Measurements from ENCODE around the gene HSD17B14. TPM values are rescaled to one million over a fixed set of nuclear protein-coding genes. Genes with fewer than 3 reads are reported as not detected.

The HSD17B14 gene
- total RNA-seq, 1 experiment from 2014 or later: 11.2 TPM

- H2BK20ac ChIP-seq (ENCODE audit: low read depth, low read length, poor library complexity, severe bottlenecking): no peak overlapping the region
- H4K20me1 ChIP-seq (ENCODE audit: control insufficient read depth, insufficient read depth, insufficient read length): no peaks in the 10 kb centered on the region
- peak overlapping the region; percentile 36 for H2BK120ac ChIP-seq (ENCODE audit: low read depth, low read length, poor library complexity, severe bottlenecking)
- no peaks in the 10 kb centered on the region for H3K4me1 ChIP-seq (ENCODE audit: insufficient read depth, low read length)
- Mint-ChIP-seq H3K36me3 (ENCODE audit: insufficient read depth in 1 of 3, low read depth in 3 of 3) (no peaks in the 10 kb centered on the region), H3K9me3 (no peaks in the 10 kb centered on the region), H3K4me3 (no peak overlapping the region), H3K4me1 (peaks cover 7 to 12% of the 10 kb centered on the region in 2 experiments), H3K27ac (no peak overlapping the region), H3K27me3 (ENCODE audit: low read depth) (peaks cover 5% of the 10 kb centered on the region)
- no peak for TF ChIP-seq CTCF (conservative IDR thresholded peaks at IDR 0.05)
- no peak overlapping the region for H3K4ac ChIP-seq (ENCODE audit: low read depth, low read length)
- H3K79me2 ChIP-seq (ENCODE audit: insufficient read depth, low read length): no peaks in the 10 kb centered on the region
- H3K27me3 ChIP-seq (ENCODE audit: insufficient read depth, low read length): no peaks in the 10 kb centered on the region
- no peak overlapping the region for H3K18ac ChIP-seq (ENCODE audit: insufficient read length, low read depth, low read length)
- no CpG with 5 or more reads among the region's 7 CpGs for WGBS (ENCODE audit: extremely low coverage, insufficient read length, low lambda C conversion rate)
- no peak overlapping the region for H3K9ac ChIP-seq (ENCODE audit: extremely low read depth, insufficient read length, low read length)
- no peak overlapping the region for H3K23ac ChIP-seq (ENCODE audit: insufficient read length, low read depth, low read length)
- no peak overlapping the region for H3K14ac ChIP-seq (ENCODE audit: insufficient read depth, low read length)
- H2BK15ac ChIP-seq (ENCODE audit: low read depth, low read length): no peak overlapping the region
- H4K5ac ChIP-seq (ENCODE audit: insufficient read length, low read depth, low read length): no peak overlapping the region
- no peak overlapping the region for H4K8ac ChIP-seq (replicated peaks; ENCODE audit: insufficient read length, low read depth, low read length)
- no peak overlapping the region for H3K27ac ChIP-seq (ENCODE audit: insufficient read length, low read depth, low read length)
- H3K56ac ChIP-seq (ENCODE audit: insufficient read length, low read depth, low read length): no peak overlapping the region
- no peaks in the 10 kb centered on the region for H3K9me3 ChIP-seq (ENCODE audit: control insufficient read depth, low read depth, low read length)
- H4K91ac ChIP-seq (ENCODE audit: insufficient read length, low read depth, low read length): no peak overlapping the region
- no peak overlapping the region for H2AK5ac ChIP-seq (ENCODE audit: insufficient read length, low read length)
- no peaks in the 10 kb centered on the region for H3K23me2 ChIP-seq (ENCODE audit: insufficient read length, low read depth, low read length, poor library complexity, severe bottlenecking)
- DNase-seq: no peak
- no peak overlapping the region for H2BK12ac ChIP-seq (ENCODE audit: insufficient read length, low read depth, low read length)
- H3K79me1 ChIP-seq (ENCODE audit: insufficient read depth, low read depth, low read length, poor library complexity, severe bottlenecking): no peaks in the 10 kb centered on the region
- H3T11ph ChIP-seq (ENCODE audit: low read length): no peak overlapping the region
- no peak overlapping the region for H2AFZ ChIP-seq (ENCODE audit: low read length)
- no peak overlapping the region for H3K4me2 ChIP-seq (ENCODE audit: insufficient read depth, insufficient read length, low read length)
- no peak overlapping the region for H2BK5ac ChIP-seq (ENCODE audit: insufficient read length, low read length)
These were observed 66.0 kb downstream of the HSD17B14 start for GRCh38 chr19:48770266-48770665.

Measured in H9 (cell line).